GM04504 (cell line): ENCODE measurements around the gene TNKS1BP1.
"Not testable (repeated sequence)": the region's sequence is repeated elsewhere in the genome, so short reads cannot be mapped to it uniquely, and the experiment has no call there.

Experiments
- DNase-seq: peaks from one replicate; pipeline ENCODE4 v3.0.0-alpha.2; 2012; ENCODE audit warnings: low read depth

The TNKS1BP1 gene

DNA sequence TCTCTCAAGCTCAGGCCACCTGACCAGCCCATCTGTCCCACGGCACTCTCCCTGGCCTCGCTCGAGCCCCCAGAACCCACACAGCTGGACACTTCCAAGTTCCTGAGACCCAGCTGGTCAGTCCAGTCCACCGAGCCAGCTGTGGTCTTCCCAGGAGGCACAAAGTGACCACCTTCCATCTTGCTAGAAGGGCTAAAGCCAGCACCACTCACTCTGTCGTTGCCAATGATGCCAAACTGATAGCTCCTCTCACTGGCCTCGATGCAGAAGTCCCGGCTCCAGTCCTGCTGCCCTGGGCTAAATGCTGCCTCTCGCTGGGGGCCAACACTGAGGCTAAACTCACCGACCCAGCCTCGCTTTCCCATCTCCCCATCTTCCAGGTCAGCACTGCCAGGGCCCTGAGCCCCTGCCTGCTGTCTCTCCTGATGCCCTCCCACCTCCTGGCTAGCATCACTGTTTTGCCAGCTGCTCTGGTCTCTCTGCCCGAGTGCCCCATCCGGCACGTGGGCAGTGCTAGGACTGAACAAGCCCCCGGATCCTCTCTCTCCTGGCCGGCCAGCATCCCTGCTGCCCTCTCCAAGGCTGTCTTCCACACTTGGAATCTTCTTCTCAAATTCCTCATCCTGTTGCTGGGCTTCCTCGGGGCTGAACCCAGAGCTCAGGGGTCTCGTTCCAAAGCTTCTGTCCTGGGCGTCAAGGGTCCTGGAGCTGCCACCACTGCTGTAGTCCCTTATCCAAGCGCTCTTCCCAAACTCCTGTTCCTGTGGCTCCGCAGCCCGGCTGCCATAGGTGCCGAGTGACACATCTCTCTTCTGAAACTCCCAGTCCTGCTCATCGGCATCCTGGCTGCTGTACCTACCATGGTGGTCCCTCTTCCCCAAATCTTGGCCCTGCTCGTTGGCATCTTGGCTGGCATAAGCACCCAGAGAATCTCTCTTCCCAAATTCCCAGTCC, 15.4 kb downstream of the TNKS1BP1 start:
- DNase-seq = no peak

DNA sequence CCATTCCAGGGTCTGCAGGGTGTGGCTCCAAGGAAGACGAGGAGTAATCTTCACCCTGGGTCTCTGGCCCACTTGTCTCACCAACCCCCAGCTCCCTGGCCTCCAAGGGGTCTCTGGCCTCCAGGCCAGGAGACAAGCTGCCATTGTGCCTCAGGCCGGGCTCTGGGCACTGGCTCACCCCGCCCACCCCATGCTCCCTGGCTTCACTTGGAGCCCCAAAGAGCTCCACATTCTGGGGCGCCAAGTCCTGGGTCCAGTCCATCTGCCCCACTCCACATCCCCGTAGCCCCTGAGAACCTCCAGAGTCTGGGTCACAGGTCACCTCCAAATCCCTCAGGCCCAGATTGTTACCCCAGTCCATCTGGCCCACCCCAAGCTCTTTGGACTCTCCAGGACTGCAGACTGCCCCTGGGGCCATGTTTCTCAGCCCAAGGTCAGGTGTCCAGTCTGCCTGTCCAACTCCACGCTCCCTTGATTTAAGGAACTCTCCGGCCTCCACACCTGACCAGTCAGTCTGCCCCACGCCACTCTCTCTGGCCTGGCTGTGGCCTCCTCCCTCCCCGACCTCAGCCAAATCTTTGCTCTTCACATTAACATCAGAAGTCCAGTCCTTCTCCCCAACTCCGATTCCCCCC, 16.2 kb downstream of the TNKS1BP1 start:
- no peak for DNase-seq

DNA sequence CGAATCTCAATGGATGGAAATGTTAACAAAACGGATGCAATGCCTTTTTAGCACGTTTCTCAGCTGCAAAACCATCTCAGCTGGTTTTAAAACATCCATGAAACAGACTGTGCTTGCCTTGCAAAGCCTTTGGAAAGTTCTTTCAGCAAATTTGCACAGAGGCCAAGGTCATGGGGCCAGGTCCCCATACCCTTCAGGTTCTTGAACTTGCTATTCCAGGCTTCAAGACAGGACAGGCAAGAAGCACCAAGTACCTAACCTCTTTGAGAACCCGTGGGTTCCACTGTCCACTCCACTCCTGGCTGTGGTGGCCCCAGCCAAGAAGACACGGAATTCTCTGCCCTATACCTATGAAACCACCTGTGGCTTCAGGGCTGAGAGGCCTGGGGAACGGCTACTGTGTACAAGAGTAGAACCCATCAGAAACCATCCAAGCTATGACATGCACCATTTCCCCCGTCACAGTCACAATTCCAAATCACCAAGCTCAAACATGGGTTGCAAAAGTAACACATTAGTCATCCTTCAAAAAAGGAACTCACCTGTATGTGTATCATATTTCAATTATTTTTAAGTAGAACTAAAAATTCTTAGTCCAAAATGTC, 17.0 kb downstream of the TNKS1BP1 start:
- no peak for DNase-seq

DNA sequence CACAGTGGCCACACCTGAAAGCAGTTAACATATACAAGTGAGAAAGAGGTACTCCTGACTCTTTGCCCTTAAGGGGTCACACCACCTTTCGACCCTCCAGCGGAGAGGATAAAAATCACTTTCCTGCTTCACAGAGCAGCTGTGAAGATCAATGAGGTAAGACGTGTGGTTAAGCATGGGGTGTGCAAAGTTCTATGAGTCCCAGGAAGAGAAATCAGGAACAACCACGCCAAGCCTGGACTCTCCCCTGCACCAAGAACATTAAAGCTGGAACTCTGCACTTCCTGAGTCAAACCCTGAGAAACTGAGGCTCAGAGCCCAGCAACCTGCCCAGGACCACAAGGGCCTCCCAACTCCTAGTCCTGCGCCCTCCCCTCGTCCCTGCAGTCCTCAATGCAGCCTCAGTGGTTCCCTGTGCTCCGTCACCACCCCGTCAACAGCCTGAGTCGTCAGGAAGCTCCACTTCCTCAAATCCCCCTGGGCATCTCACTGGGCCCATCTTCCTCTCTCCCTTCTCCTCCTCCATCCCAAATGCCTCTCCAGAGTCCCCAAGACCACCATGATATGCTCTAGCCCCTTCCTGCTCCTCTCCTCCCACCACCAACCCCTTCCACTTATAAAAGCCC, 17.7 kb downstream of the TNKS1BP1 start:
- DNase-seq = no peak

DNA sequence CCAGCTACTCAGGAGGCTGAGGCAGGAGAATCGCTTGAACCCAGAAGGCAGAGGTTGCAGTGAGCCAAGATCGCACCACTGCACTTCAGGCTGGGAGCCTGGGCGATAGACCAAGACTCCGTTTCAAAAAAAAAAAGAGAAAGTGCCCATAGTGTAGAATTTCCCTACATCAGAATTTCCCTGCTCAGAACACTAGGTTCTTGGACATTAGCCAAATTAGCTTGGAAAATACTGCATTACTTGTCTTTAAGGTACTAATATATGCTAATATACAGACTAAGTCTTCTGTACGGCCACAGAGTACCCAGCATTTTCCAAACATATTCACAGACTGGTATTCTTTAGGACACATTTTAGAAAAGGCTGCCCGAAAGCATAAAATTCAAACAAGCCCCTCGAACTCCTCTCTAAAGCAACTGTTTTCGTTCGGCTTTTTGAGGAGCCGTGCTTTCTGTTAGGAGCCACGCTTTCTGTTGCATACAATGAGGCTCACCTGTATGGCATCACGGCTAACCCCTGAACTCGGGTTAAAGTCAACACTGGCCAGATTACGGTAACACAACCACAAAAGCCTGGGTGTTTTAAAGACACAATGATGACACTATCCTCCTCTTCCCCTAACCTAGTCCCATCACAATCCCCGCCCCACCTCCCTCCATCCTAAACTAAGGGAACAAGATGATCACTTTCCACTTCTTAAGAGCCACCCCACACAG, 18.4 kb downstream of the TNKS1BP1 start:
- DNase-seq = no peak

DNA sequence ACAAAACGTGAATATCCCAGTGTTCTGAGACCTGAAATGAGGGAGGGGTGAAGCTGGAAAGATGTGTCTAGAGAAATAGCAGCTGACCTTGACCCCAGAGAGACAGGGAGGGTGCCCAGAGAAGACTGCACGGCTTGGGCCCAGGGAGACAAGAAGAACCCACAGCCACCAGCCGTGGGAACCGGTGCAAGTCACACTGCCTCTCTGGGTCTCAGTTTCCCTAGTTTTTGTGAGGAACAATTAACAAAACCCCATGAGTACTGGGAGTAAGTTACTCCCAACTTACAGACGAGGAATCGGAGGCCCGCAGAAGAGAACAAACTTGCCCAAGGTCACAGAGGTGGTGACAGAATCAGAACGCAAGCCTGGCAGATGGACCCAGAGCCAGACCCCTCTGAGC, 19.2 kb downstream of the TNKS1BP1 start:
- DNase-seq = no peak

DNA sequence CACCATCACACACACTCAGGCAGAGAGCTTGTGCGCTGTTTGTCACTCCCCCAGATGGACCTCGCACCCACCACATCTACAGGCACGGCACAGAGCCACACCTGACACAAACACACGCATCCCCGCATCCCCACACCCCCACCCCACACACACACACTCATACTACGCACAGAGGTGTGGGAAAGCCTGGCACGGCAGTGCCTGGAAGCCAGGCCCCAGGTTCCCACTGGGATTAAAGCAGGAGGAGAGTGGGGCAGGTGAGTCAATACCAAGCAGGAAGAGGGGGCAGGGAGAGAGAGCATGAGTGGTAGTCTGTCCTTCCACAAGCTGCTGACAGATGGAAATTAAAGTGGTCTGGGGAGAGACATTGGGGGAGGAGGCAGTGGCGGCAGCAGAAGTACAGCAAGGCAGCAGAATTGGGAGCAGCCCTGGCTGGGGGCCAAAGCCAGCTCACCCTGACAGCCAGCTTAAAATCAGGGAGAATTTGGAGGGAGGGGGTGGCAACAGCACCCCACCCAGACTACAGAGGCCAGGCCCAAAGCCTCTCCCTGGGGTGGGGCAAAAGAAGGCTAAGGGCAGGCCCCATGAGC, 20.7 kb downstream of the TNKS1BP1 start:
- DNase-seq = no peak

DNA sequence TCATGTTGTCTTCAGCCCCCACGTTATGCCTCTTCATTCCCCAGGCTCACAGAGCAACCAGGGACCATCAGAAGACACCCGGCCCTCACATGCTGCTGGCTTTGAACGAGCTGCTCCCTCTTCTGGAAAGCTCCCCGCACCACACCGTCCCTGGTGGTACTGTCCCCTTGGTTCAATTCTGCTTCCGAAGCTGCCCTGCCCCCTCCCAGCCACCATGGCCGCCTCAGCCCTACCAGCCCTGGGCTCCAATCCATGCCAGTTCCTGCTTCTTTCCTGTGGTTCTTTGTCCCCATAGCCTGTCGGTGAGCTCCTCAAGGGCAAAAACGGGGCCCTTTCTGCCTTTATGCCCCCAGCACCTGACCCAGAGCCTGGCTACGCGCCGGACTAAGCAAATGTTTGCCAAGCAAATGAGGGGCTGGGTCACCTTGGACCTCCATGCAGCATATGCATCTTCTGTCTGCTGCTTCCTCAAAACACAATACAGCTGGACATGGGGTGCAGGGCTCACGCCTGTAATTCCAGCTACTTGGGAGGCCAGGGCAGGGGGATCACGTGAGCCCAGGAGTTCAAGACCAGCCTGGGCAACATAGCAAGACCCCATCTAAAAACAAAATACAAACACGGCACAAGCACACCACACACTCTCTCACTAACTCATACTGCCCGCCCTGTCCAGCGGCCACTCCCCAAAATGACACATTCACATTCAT, 21.3 kb downstream of the TNKS1BP1 start:
- no peak for DNase-seq

DNA sequence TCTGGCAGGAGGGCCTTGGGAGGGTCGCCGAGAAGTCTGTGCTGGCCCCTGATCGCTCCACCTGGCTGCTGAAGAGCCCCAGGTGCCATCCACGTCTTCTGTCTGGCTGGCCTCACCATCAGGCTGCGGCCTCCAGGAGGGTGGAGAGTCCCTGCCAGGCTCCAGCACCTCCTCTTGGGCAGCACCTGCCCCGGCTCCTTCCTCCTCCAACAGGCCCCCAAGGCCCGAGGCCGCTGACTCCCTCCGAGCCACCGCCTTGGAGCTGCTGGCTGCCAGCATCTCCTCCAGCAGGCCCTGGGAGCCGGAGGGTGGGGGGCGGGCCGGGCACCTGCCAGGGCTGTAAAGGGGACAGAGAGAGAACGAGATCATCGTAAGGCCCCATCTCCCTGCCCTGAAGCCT, 22.3 kb downstream of the TNKS1BP1 start:
- no peak for DNase-seq

DNA sequence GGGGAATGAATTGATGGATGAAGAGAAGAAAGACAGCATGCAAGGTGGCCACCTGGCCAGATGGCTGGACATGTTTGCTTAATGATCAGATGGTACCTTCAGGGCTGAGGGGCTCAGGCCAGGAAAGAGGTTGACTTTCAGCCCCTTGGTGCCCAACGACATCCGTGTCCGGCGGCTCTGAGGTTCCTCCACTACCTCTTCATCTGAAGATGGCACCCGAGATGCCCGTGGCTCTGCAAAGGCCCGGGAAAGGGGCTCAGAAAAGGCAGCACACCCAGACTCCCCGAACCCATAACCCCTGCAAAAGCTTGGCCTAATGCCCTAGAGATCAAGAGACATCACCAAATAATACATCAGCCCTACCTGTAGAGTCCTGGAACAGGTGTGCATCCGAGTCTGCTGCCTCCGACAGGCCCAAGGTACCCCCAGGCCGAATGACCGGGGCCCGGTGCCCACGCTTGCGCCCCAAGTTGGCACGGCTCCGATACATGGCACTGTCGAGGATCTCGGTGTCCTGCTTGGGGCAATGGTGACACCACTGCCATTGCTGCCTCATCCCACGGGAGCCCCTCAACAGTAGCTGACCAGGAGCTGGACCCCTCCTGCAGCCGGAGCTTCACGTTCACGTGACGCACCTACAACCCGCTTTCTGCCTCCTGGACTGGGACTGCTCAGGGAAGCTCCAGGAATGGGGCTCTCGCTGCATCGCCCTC, 22.9 kb downstream of the TNKS1BP1 start:
- DNase-seq = no peak

DNA sequence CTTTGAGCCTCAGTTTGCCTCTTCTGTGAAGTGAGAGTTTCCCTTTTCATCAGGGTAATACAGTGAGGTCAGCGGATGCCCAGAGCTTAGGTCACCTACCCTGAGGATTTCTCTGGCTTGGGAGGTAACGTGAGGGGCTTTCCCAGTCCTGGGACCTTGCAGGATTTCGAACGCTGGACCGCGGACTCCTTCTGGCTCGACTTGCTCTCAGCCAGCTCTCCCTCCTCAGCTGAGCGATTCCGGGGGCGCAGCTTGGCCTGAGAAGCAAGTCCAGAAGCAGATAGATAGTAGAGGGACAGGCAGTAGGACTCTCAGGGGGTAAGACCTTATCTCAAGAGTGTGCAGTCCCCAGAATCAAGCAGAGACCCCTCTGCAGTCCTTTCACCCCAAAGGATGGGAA, 24.0 kb downstream of the TNKS1BP1 start:
- DNase-seq = no peak

DNA sequence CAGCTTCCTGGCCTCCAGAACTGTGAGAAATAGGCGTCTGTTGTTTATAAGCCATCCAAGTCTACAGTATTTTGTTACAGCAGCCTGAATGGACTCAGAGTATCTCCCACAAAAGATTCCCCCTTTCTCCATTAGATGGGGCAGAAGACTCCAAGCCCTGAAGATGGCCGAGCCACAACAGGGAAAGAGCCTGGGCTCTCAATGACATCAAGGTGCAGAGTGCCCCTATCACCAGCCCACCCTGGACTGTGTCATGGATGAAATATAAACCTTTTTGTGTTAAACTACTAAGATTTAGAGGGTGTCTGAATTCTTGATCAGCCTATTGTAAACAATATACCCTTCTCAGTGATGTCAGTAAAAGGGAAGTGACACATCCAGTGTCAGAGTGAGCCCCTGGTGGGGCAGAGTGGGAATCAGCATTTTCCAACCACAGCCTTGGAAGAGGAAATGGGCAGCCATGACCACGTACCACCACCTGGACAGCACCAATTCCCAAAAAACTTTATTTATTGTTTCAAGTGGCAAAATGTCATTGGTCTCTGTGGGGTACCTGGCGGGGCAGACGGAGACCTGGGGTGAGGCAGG, 25.5 kb downstream of the TNKS1BP1 start:
- no peak for DNase-seq

DNA sequence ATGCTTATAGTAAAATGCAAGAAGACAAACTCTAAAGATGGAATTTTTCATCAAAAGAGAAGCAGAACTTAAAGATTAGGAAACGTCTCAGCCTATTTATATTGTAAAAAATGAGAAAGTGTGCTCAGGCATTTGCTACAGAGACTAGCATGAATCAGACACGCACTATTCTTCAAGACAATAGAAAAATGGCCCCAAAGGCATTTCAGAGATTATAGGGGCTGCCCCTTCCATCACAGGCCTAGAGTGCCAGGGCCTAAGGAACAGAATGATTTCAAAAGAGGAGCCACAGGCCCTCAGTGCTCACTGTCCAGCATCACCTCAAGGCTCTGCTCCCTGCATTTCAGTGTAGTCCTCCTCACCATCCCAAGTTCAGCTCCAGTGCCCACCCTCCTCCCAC, 27.5 kb downstream of the TNKS1BP1 start:
- DNase-seq = no peak

DNA sequence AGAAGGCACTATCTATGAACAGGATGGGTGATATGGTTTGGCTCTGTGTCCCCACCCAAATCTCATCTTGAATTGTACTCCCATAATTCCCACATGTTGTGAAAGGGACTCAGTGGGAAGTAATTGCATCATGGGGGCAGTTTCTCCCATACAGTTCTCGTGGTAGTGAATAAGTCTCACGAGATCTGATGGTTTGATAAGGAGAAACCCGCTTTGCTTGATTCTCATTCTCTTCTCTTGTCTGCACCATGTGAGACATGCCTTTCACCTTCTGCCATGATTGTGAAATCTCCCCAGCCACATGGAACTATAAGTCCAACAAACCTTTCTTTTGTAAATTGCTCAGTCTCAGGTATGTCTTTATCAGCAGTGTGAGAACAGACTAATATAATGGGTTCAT, 28.5 kb downstream of the TNKS1BP1 start:
- DNase-seq = not testable (repeated sequence)

DNA sequence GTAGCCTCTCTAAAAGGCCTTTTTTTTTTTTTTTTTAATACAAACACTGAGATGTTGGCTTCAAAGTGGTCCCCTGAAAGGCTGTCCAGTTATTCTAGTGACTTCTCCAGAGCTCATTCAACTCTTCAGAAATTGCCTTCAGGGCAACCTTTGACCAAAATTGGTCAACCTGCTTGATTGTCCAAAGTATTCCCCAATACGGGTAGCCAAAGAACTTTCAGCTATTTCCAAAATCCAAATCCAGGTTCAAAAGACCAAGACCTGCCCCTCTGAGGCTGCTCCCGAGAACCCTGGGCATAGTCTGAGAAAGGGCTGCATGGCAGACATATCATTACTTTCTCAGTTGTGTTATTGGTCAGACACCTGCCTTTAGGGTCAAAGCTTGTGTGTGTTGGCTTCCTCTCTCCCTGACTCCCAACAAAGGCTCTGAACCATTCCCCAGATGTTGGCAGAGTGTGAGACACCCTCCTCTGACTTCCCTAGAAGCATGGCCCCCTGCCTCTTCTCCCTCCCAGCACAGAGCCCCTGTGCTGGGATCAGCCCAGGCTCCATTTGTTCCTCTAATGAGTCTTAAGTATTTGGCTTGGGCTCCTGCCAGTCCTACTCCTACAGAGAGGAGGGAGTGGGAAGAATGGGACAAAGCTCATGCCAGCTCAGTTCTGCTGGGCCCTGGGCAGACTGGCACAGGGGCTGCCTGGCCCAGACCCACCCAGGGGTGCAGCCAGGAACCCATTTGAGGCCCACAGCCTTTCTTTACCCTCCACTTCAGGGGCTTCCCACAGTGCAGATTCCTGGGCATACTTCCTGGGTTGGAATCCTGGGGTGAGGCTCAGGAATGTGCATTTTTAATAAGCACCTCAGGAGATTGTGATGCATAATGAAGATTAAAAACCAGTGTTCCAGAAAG, 30.3 kb downstream of the TNKS1BP1 start:
- no peak for DNase-seq

DNA sequence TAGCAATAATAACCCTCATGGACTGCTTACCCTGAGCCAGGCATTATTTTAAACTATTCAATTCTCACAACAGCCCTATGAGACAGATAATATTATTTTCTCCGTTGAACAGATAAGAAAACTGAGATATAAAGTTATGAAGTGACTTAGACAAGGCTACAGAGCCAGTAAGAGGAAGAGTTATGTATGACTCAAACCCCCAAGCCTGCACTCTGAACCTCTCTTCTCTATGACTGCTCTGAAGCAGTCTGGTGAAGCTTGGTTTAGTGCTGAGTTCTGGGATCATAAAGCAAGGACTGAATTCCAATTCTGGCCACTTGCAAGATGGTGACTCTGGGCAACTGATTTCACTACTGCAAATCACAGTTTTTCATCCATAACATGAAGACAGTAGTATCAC, 34.5 kb downstream of the TNKS1BP1 start:
- no peak for DNase-seq

DNA sequence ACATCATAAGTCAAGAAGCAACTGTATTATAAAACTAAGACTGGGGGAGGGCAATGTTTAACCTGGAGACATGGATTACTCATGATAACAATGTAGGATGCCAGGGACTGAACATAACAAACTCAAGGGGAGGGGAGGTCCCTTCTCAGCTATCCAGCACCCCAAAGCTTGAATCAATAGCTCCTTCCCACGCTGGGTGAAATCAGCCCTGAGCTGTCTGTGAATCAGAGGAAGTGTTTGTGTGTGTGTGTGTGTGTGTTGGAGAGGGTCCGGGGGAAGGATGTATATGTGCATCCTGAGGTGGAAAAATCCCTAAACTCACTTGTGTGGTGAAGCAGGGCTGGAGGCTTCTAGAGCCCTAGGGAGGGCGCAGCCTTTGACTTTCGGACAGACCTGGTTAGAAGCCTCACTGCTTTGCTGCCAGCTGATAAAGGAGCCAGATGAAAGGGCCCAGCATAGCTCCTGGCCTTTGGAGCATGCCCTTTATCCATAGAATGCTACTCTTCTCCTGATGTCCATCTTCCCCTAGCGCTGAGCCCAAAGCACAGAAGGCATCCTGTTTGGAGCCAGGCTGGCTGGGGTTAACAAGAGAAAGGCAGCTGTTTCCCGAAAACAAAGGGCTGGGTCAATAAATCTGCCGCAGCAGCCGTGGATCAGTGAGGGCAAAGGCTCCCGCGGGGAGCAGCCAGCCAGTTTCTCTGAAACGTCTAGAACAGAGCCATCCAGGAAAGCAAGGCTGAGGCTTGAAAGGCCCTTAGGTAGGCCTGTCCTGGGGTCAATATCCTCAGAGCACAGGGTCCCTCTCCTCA, 35.8 kb downstream of the TNKS1BP1 start:
- DNase-seq = no peak

DNA sequence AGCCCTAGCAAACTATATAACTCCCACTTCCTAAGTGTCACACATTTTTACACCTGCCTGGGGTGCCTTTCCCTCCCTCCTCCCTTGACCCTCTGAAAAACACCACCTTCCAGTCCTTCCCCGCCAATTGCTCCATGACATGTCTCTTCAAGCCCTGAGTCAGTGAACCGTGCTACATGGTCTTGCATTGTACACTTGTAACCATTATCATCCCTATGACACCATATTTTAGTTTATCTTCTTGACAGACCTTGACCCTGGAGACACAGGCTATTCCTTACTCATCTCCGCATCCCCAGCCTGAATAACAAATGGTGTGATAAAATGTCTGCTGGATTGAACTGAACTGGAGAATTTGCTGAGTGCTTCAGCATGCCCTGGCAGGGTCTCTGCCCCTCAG, 36.9 kb downstream of the TNKS1BP1 start:
- DNase-seq = no peak
